Ramos (cell line): ENCODE measurements around the gene LPAR5.

Experiments
- in situ Hi-C: fragments of 300-500 bp; cut with MboI; formaldehyde crosslinking; loops from one replicate; pipeline ENCODE4 v1.14.3; 2022; ENCODE audit warnings: low sequenced_read_pairs; ENCODE audit not compliant: unreplicated experiment

The LPAR5 gene

DNA sequence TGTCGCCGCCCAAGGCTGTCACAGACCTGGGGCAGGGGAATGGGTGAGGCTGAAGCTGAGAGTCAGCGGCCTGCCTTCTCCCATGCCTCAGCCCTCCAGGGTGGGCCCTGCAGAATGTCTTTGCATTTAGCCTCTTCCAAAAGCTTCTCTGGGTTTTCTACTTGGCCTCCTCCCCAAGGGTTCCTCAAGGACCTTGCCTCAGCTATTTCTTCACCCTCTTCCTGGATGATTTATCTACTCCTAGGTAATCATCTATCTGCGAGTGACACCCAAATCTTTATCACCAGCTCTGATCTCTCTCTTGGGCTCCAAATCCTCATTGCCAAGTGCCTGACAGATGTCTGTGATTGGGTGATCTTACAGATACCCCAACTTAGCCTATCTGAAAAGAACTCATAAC lies 4.7 kb upstream of the LPAR5 start:
- in situ Hi-C loops: no loop called here

DNA sequence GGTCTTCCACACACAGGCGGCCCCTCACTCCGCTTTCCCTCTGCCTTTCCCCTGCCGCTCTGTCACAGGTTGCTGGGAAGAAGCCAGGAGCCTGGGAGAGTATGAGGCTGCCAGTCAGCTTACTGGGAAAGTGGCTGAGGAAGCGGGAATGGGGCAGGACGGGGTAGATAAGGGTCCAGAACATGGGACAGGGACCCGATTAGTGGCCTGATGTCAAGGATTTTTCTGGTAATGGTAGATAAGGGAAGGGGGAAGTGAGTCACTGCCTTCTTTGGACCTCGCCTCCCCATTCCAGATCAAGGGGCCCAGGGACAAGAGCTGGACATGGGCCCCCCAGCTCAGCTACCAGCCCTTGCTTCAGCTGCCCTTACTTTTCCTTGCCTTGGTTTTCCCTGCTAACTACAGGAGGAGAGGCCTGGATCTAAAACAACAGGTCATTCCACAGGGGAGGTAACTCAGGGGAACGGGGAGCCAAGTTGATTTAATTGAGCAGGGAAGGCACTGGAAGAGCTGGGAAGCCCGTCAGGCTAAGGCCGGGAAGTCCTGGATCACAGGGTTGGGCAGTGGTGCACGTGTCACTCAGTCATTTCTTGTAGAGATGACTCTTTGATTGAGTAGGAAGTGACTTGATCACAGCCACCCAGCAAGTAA lies 3.5 kb upstream of the LPAR5 start:
- in situ Hi-C loops: no loop called here

DNA sequence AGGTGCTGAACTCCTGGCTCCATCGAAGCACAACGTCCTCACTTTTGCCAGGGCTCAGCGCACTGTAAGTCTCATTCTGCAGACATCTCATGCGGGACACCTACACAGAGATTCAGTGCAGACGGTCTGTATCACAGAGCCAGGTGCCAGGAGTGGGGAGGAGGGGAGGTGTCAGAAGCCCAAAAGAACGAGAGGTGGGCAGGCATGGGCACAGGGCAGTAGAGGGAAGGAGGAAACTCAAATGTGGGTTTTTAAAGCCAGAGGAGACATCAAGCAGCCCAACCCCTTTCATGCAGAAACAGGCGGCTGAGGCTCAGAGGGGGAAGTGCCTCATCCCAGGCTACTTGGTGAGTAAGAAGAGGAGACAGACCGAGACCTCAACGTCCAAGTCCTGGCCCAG lies 2.5 kb upstream of the LPAR5 start:
- in situ Hi-C loops: no loop called here

DNA sequence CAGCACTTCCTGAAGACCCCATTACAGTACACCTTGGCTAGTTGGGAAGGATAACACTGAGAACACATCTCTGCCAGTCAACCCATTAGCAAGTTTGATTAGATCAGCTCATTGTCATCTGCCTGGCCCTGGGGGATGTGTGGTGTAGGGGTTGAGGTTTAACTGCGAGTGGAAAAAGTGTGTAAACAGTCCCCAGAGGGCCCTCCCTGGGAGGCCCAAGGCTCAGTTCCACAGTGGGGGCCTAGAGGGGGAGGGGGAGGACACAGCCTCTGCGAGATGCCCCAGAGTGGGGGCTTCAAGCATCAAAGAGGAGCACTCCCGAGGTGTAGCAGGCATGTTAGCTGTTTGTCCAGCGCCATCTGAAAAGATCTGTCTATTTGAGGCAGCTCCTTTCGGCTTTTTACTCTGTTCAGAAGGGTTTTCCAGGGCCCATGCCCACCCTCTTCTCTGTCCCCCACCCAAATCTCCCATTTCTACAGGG lies 344 bp downstream of the LPAR5 start:
- in situ Hi-C loops: no loop called here

- in situ Hi-C loops: no loop called here
Measured at GRCh38 chr12:6632026-6632983, 3.5 kb downstream of the LPAR5 start.

GRCh38 chr12:6631549-6631961 lies 4.2 kb downstream of the LPAR5 start:
- in situ Hi-C loops: no loop called here

DNA sequence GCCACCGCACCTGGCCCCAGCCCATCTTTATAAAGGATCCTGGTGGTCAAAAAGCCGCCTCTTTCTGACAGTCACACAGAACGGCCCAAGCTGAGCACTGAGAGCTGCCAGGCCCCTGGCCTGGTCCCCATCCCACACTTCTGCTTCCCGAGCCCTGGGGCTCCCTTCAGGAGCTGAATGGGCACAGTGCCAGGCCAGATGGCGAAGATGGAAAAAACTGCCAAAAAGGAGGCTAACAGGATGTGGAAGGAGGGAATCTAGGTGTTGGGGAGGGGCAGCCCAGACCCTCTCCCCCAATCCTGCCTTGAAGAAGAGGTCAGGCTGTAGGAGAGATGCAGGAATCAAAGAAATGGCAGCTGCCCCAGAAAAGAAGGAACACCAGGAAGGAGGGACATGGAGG lies 5.0 kb downstream of the LPAR5 start:
- in situ Hi-C loops: no loop called here

GRCh38 chr12:6627616-6628015 lies 8.1 kb downstream of the LPAR5 start:
- in situ Hi-C loops: loop anchor here (10.0 kb wide), 1 partner anchor 207 kb away; no protein-coding TSS in a partner anchor

DNA sequence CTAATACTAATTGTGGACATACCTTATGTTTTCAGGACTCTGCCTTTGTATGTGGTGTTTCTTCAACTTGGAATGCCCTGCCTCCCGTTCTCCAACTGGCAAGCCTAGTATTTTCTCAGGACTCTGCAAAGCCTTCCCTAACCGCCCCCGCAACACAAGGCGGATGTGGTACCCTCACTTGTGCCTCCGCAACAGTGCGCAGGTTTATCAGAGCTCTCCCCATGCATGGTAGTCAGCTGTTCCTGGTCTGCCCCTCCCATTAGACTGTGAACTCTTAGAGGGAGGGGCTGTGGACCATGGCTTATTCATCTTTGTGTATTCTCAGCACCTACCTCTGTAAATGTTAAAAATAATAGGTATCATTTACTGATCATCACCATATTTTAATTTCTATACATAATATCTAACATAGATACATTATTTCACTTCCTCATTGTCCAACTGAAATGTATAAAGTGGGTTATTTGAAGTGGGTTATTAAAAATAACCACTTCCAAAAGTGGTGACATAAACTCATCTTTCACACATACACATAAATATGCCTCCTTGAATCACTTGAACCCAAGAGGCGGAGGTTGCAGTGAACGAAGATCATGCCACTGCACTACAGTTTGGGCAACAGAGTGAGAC lies 9.0 kb downstream of the LPAR5 start:
- in situ Hi-C loops: loop anchor here (10.0 kb wide), 1 partner anchor 208 kb away; no protein-coding TSS in a partner anchor

DNA sequence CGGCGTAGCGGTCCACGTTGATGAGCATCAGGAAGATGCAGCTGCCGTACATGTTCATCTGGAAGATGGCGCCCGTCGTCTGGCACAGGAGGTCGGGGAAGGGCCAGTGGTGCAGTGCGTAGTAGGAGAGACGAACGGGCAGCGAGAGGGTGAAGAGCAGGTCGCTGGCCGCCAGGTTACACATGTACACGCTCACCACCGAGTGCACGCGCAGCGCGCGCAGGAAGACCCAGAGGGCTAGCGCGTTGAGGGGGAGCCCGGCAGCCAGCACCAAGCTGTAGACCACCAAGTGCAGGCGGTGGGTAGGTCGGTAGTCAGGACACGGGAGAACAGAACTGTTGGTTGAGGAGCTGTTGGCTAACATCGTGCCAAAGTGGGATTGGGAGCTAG lies 14.9 kb downstream of the LPAR5 start:
- in situ Hi-C loops: loop anchor here (10.0 kb wide), 1 partner anchor 214 kb away; no protein-coding TSS in a partner anchor

DNA sequence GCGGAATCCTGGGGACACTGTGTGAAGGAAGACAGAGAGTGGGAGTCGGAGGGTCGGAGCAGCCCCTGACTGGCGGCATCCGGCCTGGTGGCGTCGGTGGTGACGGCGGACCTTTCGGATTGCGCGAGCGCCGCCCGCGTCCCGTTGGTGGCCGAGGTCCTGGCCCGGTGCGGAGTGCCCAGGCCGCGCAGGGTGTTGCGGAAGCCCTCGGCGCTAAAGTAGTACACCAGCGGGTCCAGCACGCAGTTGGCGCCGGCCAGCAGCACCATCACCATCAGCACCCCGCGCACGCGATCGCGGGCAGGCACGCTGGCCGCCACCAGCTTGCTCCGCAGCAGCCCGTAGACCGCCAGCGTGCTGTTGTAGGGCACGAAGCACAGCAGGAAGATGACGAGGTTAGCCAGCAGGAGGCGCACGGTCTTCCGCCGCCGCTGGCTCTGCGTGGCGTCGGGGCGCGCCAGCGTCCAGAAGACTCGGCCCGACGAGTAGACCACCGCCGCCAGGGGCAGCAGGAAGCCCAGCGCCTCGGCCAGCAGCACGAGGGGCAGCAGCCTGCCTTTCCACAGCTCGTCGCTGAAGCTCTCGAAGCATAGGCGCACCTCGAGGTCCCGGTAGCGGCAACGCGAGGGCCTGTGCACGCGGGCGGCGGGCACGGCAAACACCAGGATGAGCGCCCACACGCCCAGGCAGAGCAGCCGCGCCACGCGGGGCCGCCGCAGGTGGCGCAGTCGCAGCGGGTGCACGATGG lies 15.4 kb downstream of the LPAR5 start:
- in situ Hi-C loops: loop anchor here (10.0 kb wide), 1 partner anchor 214 kb away; no protein-coding TSS in a partner anchor

GRCh38 chr12:6618483-6619225 lies 17.1 kb downstream of the LPAR5 start:
- in situ Hi-C loops: loop anchor here (5.0 kb wide), 1 partner anchor 44 kb away; the partner anchor contains the start of gene ING4

DNA sequence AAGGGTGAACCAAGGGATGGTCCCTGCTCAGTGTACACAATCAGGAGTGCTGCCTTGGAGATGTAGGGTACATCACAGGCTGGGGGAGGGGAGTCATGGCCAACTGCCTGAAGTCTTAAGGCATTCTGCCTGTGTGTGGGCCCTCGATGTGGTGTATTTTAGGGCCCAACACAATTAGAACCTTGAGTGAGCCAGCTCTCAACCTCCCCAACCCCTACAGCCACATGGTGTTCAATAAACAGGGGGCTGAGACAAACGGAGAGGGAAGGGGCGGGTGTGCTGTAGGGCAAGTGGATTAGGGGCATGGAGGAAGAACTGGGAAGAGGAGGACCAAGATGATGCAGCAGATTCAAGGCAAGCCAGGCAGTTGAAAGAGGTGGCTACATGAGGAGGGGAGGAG lies 20.0 kb downstream of the LPAR5 start:
- in situ Hi-C loops: loop anchor here (5.0 kb wide), 1 partner anchor 46 kb away; the partner anchor contains the start of gene ING4

- in situ Hi-C loops: loop anchor here (5.0 kb wide), 1 partner anchor 48 kb away; the partner anchor contains the start of gene ING4
Measured at GRCh38 chr12:6614513-6615172, 21.1 kb downstream of the LPAR5 start.

DNA sequence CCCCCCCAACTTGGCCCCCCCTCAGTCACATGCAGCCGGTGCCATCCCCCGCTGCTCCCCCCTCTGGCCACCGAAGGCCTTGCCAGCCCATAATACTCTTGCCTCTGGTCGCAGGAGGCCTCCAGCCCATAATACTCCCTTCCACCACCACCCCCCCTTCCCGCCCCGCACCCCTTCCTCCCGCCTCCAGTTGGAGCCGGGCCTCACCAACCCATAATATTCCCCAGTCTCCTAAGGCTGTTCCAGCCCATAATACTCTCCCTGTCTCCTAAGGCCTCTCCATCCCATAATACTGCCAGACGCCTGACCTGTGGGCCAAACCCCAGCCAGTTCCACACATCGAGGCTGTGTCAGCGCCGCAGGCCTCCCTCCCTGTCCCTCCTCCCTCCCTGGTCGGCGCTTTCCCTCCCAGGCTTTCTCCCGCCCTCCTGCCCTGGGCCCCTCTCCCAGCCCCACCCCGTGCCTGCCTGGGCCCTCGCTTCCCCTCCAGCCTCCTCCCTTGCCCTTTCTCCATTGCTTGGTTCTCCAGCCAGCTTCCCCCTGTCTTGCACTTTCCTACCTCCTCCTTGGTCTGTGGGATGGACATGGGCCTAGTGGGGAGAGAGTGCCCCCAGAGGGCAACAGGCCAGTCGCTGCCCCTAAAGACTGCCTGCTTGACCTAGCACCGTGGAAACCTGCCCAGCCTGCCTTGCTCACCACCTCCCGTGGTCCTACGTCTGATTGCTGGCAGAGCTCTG lies 21.8 kb downstream of the LPAR5 start:
- in situ Hi-C loops: no loop called here

- in situ Hi-C loops: no loop called here
Measured at GRCh38 chr12:6613015-6613775, 22.6 kb downstream of the LPAR5 start.

GRCh38 chr12:6612652-6613014 lies 23.1 kb downstream of the LPAR5 start:
- in situ Hi-C loops: no loop called here
